ENCODE measurements around the gene PHACTR3. TPM values are rescaled to one million over a fixed set of nuclear protein-coding genes. Genes with fewer than 3 reads are reported as not detected.

The PHACTR3 gene
- total RNA-seq, 1 experiment from 2014 or later = not detected

GRCh38 chr20:59756241-59756640, 151.9 kb downstream of the PHACTR3 start:
- RAD21 ChIA-PET (ENCODE audit: low non-redundant PET in 1 of 2, low total read pairs in 2 of 2, uncharacterized antibody in 2 of 2, unreplicated experiment in 2 of 2) = no interaction called here
- ATAC-seq (no peak), DNase-seq (ENCODE audit: low read depth, low spot score) (no peak)
- H3K9me3 ChIP-seq (ENCODE audit: control insufficient read depth in 1 of 2, insufficient read depth in 1 of 2, low read depth in 1 of 2, low read length in 2 of 2) = no peaks in the 10 kb centered on the region
- no peak overlapping the region for H3K27ac ChIP-seq (ENCODE audit: low read depth, low read length)
- H3K79me2 ChIP-seq (ENCODE audit: insufficient read depth, low read length) = no peaks in the 10 kb centered on the region
- CTCF ChIA-PET = no interaction called here
- peaks cover 15% of the 10 kb centered on the region; the same call in 1 of the 2 replicates for H3K27me3 ChIP-seq (ENCODE audit: insufficient read depth, low read length)
- no peak overlapping the region for H2AFZ ChIP-seq (ENCODE audit: low read depth, low read length, poor library complexity, severe bottlenecking)
- no peaks in the 10 kb centered on the region for H3K9me2 ChIP-seq (ENCODE audit: insufficient read depth)
- TF ChIP-seq POLR2A (IDR thresholded peaks at IDR 0.05; ENCODE audit: borderline replicate concordance, extremely low read depth, insufficient read depth, insufficient read length) = no peak
- no peak overlapping the region for H3K4me2 ChIP-seq (ENCODE audit: low read length)
- no peak overlapping the region for H3K4me3 ChIP-seq (replicated peaks in 1 of 2; ENCODE audit: low read depth in 1 of 2, low read length in 2 of 2)
- H3K36me3 ChIP-seq (ENCODE audit: control insufficient read depth in 1 of 2, insufficient read depth in 2 of 2, low read length in 2 of 2) = no peaks in the 10 kb centered on the region
- H3K9ac ChIP-seq (ENCODE audit: low read length) = no peak overlapping the region
- H4K20me1 ChIP-seq (ENCODE audit: insufficient read depth) = no peaks in the 10 kb centered on the region
- no TSS peak for BruUV-seq (replicated peaks)
- no peaks in the 10 kb centered on the region for H3K4me1 ChIP-seq (ENCODE audit: control insufficient read depth in 1 of 2, insufficient read depth in 2 of 2, low read length in 2 of 2)
- POLR2A ChIA-PET = no interaction called here
- intact Hi-C loops (cut with micrococcal nuclease) = no loop called here

GRCh38 chr20:59764037-59764436, 159.7 kb downstream of the PHACTR3 start:
- H2AFZ ChIP-seq (ENCODE audit: low read depth, low read length, poor library complexity, severe bottlenecking) = no peak overlapping the region
- H3K4me2 ChIP-seq (ENCODE audit: low read length) = no peak overlapping the region
- H3K36me3 ChIP-seq (ENCODE audit: control insufficient read depth in 1 of 2, insufficient read depth in 2 of 2, low read length in 2 of 2) = no peaks in the 10 kb centered on the region
- no peaks in the 10 kb centered on the region for H3K9me2 ChIP-seq (ENCODE audit: insufficient read depth)
- H3K27ac ChIP-seq (ENCODE audit: low read depth, low read length) = no peak overlapping the region
- intact Hi-C loops (cut with micrococcal nuclease) = no loop called here
- H3K4me1 ChIP-seq (ENCODE audit: control insufficient read depth in 1 of 2, insufficient read depth in 2 of 2, low read length in 2 of 2) = no peaks in the 10 kb centered on the region
- ChIA-PET POLR2A (no interaction called here), RAD21 (ENCODE audit: low non-redundant PET in 1 of 2, low total read pairs in 2 of 2, uncharacterized antibody in 2 of 2, unreplicated experiment in 2 of 2) (no interaction called here), CTCF (no interaction called here)
- no peak for ATAC-seq
- H3K4me3 ChIP-seq (replicated peaks in 1 of 2; ENCODE audit: low read depth in 1 of 2, low read length in 2 of 2) = no peak overlapping the region
- TF ChIP-seq CEBPB (IDR thresholded peaks at IDR 0.05; ENCODE audit: low read depth) (no peak), EZH2 (IDR thresholded peaks at IDR 0.05) (no peak), JUND (IDR thresholded peaks at IDR 0.05) (no peak), SIN3A (IDR thresholded peaks at IDR 0.05; ENCODE audit: low read depth) (no peak), ZFX (IDR thresholded peaks at IDR 0.05) (no peak), SRF (IDR thresholded peaks at IDR 0.05; ENCODE audit: low read depth) (no peak), RAD21 (IDR thresholded peaks at IDR 0.05; ENCODE audit: low read depth) (no peak), POLR2A (IDR thresholded peaks at IDR 0.05; ENCODE audit: borderline replicate concordance, extremely low read depth, insufficient read depth, insufficient read length) (no peak), CTCF (IDR thresholded peaks at IDR 0.05 in 2 of 3, conservative IDR thresholded peaks at IDR 0.05 in 1 of 3; ENCODE audit: borderline replicate concordance in 1 of 3, insufficient read depth in 1 of 3, low read depth in 2 of 3, low read length in 2 of 3) (no peak), MAX (IDR thresholded peaks at IDR 0.05) (no peak)
- H3K9ac ChIP-seq (ENCODE audit: low read length) = no peak overlapping the region
- no peak for DNase-seq (ENCODE audit: low read depth, low spot score)
- H4K20me1 ChIP-seq (ENCODE audit: insufficient read depth) = no peaks in the 10 kb centered on the region
- BruUV-seq (replicated peaks) = no TSS peak
- no peaks in the 10 kb centered on the region for H3K79me2 ChIP-seq (ENCODE audit: insufficient read depth, low read length)
- H3K9me3 ChIP-seq (ENCODE audit: control insufficient read depth in 1 of 2, insufficient read depth in 1 of 2, low read depth in 1 of 2, low read length in 2 of 2) = no peaks in the 10 kb centered on the region
- H3K27me3 ChIP-seq (ENCODE audit: insufficient read depth, low read length) = 0 out of 2 replicates have a peak, but pooled peaks cover 5% of the 10 kb centered on the region

Measured in HCT116 (cell line).